GM12865 (cell line): ENCODE results near the gene NDC1.
"Not testable (repeated sequence)": the region's sequence is repeated elsewhere in the genome, so short reads cannot be mapped to it uniquely, and the experiment has no call there.

Experiments used
- DNase-seq: peaks from one replicate; pipeline ENCODE4 v3.0.0; 2010; ENCODE audit warnings: low read depth
- H3K4me3 ChIP-seq: 2 replicates; pipeline ENCODE4 v1.5.1; 2011; ENCODE audit warnings: mild to moderate bottlenecking, low read depth, low read length, control low read depth
- CTCF ChIP-seq: IDR thresholded peaks from 2 replicates; pipeline ENCODE4 v1.5.1; 2011; ENCODE audit warnings: low read length, control low read depth, low read depth, inconsistent platforms; ENCODE audit not compliant: insufficient read depth; ENCODE audit errors: missing control alignments

Gene NDC1

DNA sequence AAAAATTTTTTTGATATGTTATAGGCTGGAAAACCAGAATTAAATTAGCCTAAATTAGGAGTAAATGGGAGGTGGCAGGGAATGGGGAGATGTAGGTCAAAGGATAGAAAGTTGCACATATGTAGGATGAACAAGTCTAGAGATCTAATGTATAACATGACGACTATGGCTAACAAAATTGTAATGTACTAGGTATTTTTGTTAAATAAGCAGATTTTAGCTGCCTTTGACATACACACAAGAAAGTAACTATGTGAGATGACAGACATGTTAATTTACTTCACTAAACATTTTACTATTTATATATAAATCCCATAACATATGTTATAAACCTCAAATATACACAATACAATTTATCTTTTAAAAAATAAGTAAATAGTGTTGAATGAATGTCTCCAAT is 68.9 kb downstream of the NDC1 start:
- no peak for TF ChIP-seq CTCF
- H3K4me3 ChIP-seq = no peak overlapping the region
- DNase-seq = no peak

DNA sequence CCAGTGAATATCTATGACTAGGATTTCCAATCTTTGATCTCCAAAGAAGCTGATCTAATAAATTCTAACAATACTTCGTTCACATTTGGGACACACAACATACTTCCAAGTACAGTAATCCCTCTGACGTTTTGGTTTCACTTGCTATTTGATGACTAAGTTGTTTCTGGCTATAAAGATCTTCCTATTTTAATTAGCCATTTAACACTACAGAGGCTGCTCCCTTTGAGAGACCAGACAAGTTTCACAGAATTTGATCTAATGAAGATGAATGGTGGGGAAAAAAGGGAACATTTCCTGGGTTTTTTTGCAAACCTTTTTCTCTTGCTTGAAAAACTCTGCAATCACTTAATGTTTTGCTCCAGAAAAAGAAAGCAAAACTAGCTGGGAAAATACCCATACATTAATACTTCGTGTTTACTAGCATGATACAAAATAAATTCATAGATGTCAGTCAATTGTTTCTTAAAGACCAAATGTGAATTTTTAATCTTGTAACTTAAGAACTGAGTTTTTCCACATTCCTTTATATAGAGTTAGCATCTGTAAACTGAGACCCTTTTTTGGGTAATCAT is 71.2 kb downstream of the NDC1 start:
- TF ChIP-seq CTCF = no peak
- DNase-seq = no peak
- H3K4me3 ChIP-seq = peak overlapping the region; percentile 31

DNA sequence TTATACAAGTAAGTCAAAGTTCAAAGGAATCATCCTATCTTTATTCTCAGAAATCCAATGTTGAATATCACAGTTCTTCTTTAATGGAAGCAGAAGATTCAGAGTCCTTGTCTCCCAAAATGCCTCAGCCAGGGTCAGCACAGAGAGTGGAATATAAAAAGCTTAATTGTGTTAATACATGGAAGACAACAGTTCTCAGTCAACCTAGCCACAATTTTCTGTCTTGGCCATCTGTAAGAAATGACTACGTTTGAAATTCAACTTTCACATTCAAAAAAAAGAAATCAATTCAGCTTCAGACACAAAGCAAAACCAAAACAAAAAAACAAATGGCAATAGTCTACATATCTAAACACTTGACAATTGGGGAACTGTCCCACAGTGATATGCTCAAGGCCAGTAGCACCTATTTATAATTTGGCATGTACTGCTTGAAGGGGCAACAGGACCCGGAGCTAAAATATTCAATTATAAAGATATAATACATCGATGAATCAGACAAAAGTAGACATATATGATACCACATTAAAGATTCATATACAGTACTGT is 71.8 kb downstream of the NDC1 start:
- TF ChIP-seq CTCF = no peak
- H3K4me3 ChIP-seq = peak overlapping the region; percentile 31; the same call in 1 of the 2 replicates
- peak; percentile 23 for DNase-seq

DNA sequence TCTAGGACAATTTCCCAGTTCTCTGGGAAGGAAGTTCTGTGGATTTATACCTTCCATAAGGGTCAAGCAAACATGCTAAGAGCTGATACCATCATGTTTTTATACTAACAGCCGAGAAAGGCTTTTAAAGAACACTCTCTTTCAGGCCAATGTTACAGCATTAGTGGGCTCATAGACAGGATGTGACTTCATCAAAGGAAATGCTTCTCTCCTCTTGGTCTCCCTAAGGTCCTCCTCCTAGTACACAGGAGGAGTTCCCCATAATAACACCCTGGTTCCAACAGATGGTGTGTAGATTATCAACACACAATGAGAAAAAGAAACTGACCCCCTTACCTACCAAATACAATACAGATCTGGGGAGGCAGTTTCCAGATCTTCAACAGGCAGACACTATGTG is 72.4 kb downstream of the NDC1 start:
- no peak overlapping the region for H3K4me3 ChIP-seq
- TF ChIP-seq CTCF = no peak
- DNase-seq = peak; percentile 19

DNA sequence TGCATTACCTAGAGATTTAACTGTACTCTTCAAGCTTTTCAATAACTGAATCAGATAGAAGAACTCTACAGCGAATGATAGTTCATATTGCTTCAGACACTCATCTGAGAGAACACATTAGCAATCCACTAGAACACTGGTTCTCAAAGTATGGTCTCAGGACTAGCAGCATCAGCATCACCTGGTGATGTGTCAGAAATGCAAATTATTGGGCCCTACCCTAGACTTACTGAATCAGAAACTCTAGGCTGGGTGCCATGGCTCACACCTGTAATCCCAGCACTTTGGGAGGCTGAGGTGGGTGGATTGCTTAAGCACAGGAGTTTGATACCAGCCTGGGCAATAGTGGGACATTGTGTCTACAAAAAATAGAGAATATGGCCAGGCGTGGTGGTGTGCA is 74.2 kb downstream of the NDC1 start:
- no peak for TF ChIP-seq CTCF
- DNase-seq = no peak
- H3K4me3 ChIP-seq = no peak overlapping the region

- no peak for TF ChIP-seq CTCF
- H3K4me3 ChIP-seq = no peak overlapping the region
- DNase-seq = no peak
These were observed 74.6 kb downstream of the NDC1 start for GRCh38 chr1:53763461-53763860.

- DNase-seq, H3K4me3 ChIP-seq: not testable (repeated sequence)
These were observed 77.6 kb downstream of the NDC1 start for GRCh38 chr1:53760497-53760896.
